Muscle layer of colon (tissue), 2 donors: ENCODE measurements around the gene PEAK3.

ENCODE experiments used
- H3K27ac ChIP-seq: one replicate; pipeline ENCODE4 v1.7.0; 2013; ENCODE audit warnings: low read depth, mild to moderate bottlenecking, low read length, moderate library complexity
- H3K27me3 ChIP-seq, 2 donors: one replicate each; pipeline ENCODE4 v1.7.0; 2013; ENCODE audit warnings: low read length in 2 of 2, mild to moderate bottlenecking in 2 of 2; ENCODE audit not compliant: insufficient read depth in 2 of 2, control insufficient read depth in 1 of 2
- H3K36me3 ChIP-seq: one replicate; pipeline ENCODE4 v1.7.0; 2013; ENCODE audit warnings: mild to moderate bottlenecking, low read length; ENCODE audit not compliant: insufficient read depth
- H3K4me1 ChIP-seq: one replicate; pipeline ENCODE4 v1.7.0; 2013; ENCODE audit warnings: mild to moderate bottlenecking, low read length; ENCODE audit not compliant: insufficient read depth
- H3K4me3 ChIP-seq, 2 donors: one replicate each; pipeline ENCODE4 v1.7.0; 2013; ENCODE audit warnings: low read length in 2 of 2, low read depth in 1 of 2, mild to moderate bottlenecking in 1 of 2, moderate library complexity in 1 of 2
- H3K9ac ChIP-seq: one replicate; pipeline ENCODE4 v1.7.0; 2013; ENCODE audit warnings: low read length
- H3K9me3 ChIP-seq: one replicate; pipeline ENCODE4 v1.7.0; 2013; ENCODE audit warnings: mild to moderate bottlenecking, low read length
- donor health status: abdominal sarcoma.
- donor health status: Adenocarcinoma of cecum.

PEAK3 gene

GRCh38 chr19:2282062-2282861 is at the start of gene PEAK3:
Gene PEAK3, minus strand, starts transcription at chr19:2282175. Its CDS starts 1,244 bp downstream, at chr19:2280931.
- no peaks in the 10 kb centered on the region for H3K4me1 ChIP-seq
- no peaks in the 10 kb centered on the region for H3K9me3 ChIP-seq
- no peaks in the 10 kb centered on the region for H3K36me3 ChIP-seq
- peak within 1 kb of the TSS; percentile 34 for H3K27ac ChIP-seq
- no peak within 1 kb of the TSS for H3K4me3 ChIP-seq
- no peak within 1 kb of the TSS for H3K9ac ChIP-seq
- H3K27me3 ChIP-seq: peaks cover 0 to 6% of the 10 kb centered on the region in 2 donors

GRCh38 chr19:2330632-2331284 is 48.8 kb upstream of the PEAK3 start:
- Histone ChIP-seq H3K27ac (no peak overlapping the region), H3K9ac (no peak overlapping the region), H3K4me3 (no peak overlapping the region)

GRCh38 chr19:2330255-2330631 is 48.3 kb upstream of the PEAK3 start:
- H3K36me3 ChIP-seq: no peaks in the 10 kb centered on the region
- no peaks in the 10 kb centered on the region for H3K27me3 ChIP-seq
- no peak overlapping the region for H3K4me3 ChIP-seq
- no peak overlapping the region for H3K9ac ChIP-seq
- no peaks in the 10 kb centered on the region for H3K9me3 ChIP-seq
- H3K27ac ChIP-seq: no peak overlapping the region
- peaks cover 40% of the 10 kb centered on the region for H3K4me1 ChIP-seq

More at GRCh38 chr19:2330632-2331284, 48.8 kb upstream of the PEAK3 start:
- Histone ChIP-seq H3K9me3 (no peaks in the 10 kb centered on the region), H3K36me3 (no peaks in the 10 kb centered on the region), H3K4me1 (peaks cover 40% of the 10 kb centered on the region), H3K27me3 (no peaks in the 10 kb centered on the region)

- H3K27ac ChIP-seq: no peak overlapping the region
- peaks cover 40% of the 10 kb centered on the region for H3K4me1 ChIP-seq
- H3K9me3 ChIP-seq: no peaks in the 10 kb centered on the region
- H3K36me3 ChIP-seq: no peaks in the 10 kb centered on the region
- no peaks in the 10 kb centered on the region for H3K27me3 ChIP-seq
- peak overlapping the region; percentile 65 for H3K9ac ChIP-seq
- peak overlapping the region; percentile 82 to 93 for H3K4me3 ChIP-seq
Observed at GRCh38 chr19:2329501-2329916, 47.5 kb upstream of the PEAK3 start.

- H3K4me3 ChIP-seq: peak overlapping the region; percentile 82 to 93
Observed at GRCh38 chr19:2329149-2329478, 47.1 kb upstream of the PEAK3 start.

GRCh38 chr19:2328401-2329148 is 46.6 kb upstream of the PEAK3 start, which contains the start of the genes LSM7 and SPPL2B:
Gene LSM7, minus strand, starts transcription at chr19:2328586. Its CDS starts 20 bp downstream, at chr19:2328566.
Gene SPPL2B, plus strand, starts transcription at chr19:2328684. Its CDS starts 26 bp downstream, at chr19:2328710.
- H3K9me3 ChIP-seq: no peaks in the 10 kb centered on the region
- peak within 1 kb of the TSS; percentile 85 for H3K27ac ChIP-seq
- peak within 1 kb of the TSS; percentile 82 to 93 for H3K4me3 ChIP-seq
- H3K27me3 ChIP-seq: no peaks in the 10 kb centered on the region
- H3K9ac ChIP-seq: peak within 1 kb of the TSS; percentile 65
- H3K36me3 ChIP-seq: no peaks in the 10 kb centered on the region
- H3K4me1 ChIP-seq: peaks cover 40% of the 10 kb centered on the region

More at GRCh38 chr19:2329149-2329478, 47.1 kb upstream of the PEAK3 start:
- Histone ChIP-seq H3K27me3 (no peaks in the 10 kb centered on the region), H3K9ac (peak overlapping the region; percentile 65), H3K9me3 (no peaks in the 10 kb centered on the region), H3K36me3 (no peaks in the 10 kb centered on the region), H3K4me1 (peaks cover 40% of the 10 kb centered on the region), H3K27ac (peak overlapping the region; percentile 85)

GRCh38 chr19:2327773-2328400 is 45.9 kb upstream of the PEAK3 start:
- H3K36me3 ChIP-seq: no peaks in the 10 kb centered on the region
- H3K27ac ChIP-seq: peak overlapping the region; percentile 85
- peak overlapping the region; percentile 82 to 93 for H3K4me3 ChIP-seq
- peaks cover 40% of the 10 kb centered on the region for H3K4me1 ChIP-seq
- H3K27me3 ChIP-seq: no peaks in the 10 kb centered on the region
- H3K9ac ChIP-seq: peak overlapping the region; percentile 65
- H3K9me3 ChIP-seq: no peaks in the 10 kb centered on the region

GRCh38 chr19:2326699-2327360 is 44.9 kb upstream of the PEAK3 start:
- no peaks in the 10 kb centered on the region for H3K9me3 ChIP-seq
- H3K27me3 ChIP-seq: no peaks in the 10 kb centered on the region
- no peak overlapping the region for H3K27ac ChIP-seq
- H3K4me1 ChIP-seq: peaks cover 34% of the 10 kb centered on the region
- H3K36me3 ChIP-seq: no peaks in the 10 kb centered on the region
- no peak overlapping the region for H3K9ac ChIP-seq
- H3K4me3 ChIP-seq: peak overlapping the region in 1 of 2 donors; percentile 82

- no peak overlapping the region for H3K4me3 ChIP-seq
- peaks cover 22% of the 10 kb centered on the region for H3K4me1 ChIP-seq
- H3K27me3 ChIP-seq: no peaks in the 10 kb centered on the region
- no peaks in the 10 kb centered on the region for H3K36me3 ChIP-seq
- H3K9me3 ChIP-seq: no peaks in the 10 kb centered on the region
- no peak overlapping the region for H3K9ac ChIP-seq
- H3K27ac ChIP-seq: no peak overlapping the region
Observed at GRCh38 chr19:2325281-2326046, 43.5 kb upstream of the PEAK3 start.

- Histone ChIP-seq H3K9me3 (no peaks in the 10 kb centered on the region), H3K27me3 (no peaks in the 10 kb centered on the region)
Observed at GRCh38 chr19:2324220-2324948, 42.4 kb upstream of the PEAK3 start.

More at GRCh38 chr19:2324220-2324948, 42.4 kb upstream of the PEAK3 start:
- no peak overlapping the region for H3K27ac ChIP-seq
- no peaks in the 10 kb centered on the region for H3K36me3 ChIP-seq
- no peak overlapping the region for H3K9ac ChIP-seq
- peaks cover 14% of the 10 kb centered on the region for H3K4me1 ChIP-seq
- no peak overlapping the region for H3K4me3 ChIP-seq
